SK-N-SH treated with all-trans-retinoic acid at 6 μM for 48 hours (cell line): ENCODE data around the gene DOCK1.

ENCODE experiments used
- ATAC-seq: fragments of 200-7000 bp; cut with Tn5 transposase; 3 replicates; pipeline ENCODE4 v1.9.1; 2020; ENCODE audit warnings: mild to moderate bottlenecking, moderate library complexity
- BACH2 ChIP-seq: fragments of 250-450 bp; sonication (Bioruptor Pico); IDR thresholded peaks from 2 replicates; pipeline ENCODE4 v1.9.0; 2021; ENCODE audit warnings: mild to moderate bottlenecking, borderline replicate concordance
- CREB5 ChIP-seq: fragments of 250-450 bp; sonication (Bioruptor Pico); IDR thresholded peaks from 2 replicates; pipeline ENCODE4 v1.5.1; 2020; ENCODE audit warnings: low read depth, mild to moderate bottlenecking, moderate library complexity
- CSRNP3 ChIP-seq: fragments of 250-450 bp; sonication (Bioruptor Pico); IDR thresholded peaks from 2 replicates; pipeline ENCODE4 v1.5.1; 2021; ENCODE audit warnings: mild to moderate bottlenecking, moderate library complexity
- ESRRG ChIP-seq: fragments of 250-450 bp; sonication (Bioruptor Pico); IDR thresholded peaks from 2 replicates; pipeline ENCODE4 v1.6.1; 2021; ENCODE audit warnings: mild to moderate bottlenecking
- GLIS3 ChIP-seq: fragments of 250-450 bp; sonication (Bioruptor Pico); IDR thresholded peaks from 2 replicates; pipeline ENCODE4 v1.5.0; 2020; ENCODE audit warnings: mild to moderate bottlenecking, moderate library complexity
- ISL1 ChIP-seq: fragments of 250-450 bp; sonication (Bioruptor Pico); IDR thresholded peaks from 2 replicates; pipeline ENCODE4 v2.1.2; 2022; ENCODE audit warnings: mild to moderate bottlenecking, moderate library complexity
- OSR1 ChIP-seq: fragments of 250-450 bp; sonication (Bioruptor Pico); IDR thresholded peaks from 2 replicates; pipeline ENCODE4 v1.8.0; 2022; ENCODE audit warnings: moderate library complexity, mild to moderate bottlenecking, inconsistent platforms
- PATZ1 ChIP-seq: fragments of 250-450 bp; sonication (Bioruptor Pico); IDR thresholded peaks from 2 replicates; pipeline ENCODE4 v1.8.0; 2020; ENCODE audit warnings: mild to moderate bottlenecking, moderate library complexity, borderline replicate concordance
- POU6F1 ChIP-seq: fragments of 250-450 bp; sonication (Bioruptor Pico); IDR thresholded peaks from 2 replicates; pipeline ENCODE4 v1.8.0; 2021; ENCODE audit warnings: low read depth, mild to moderate bottlenecking, moderate library complexity, borderline replicate concordance
- PPARA ChIP-seq: fragments of 250-450 bp; sonication (Bioruptor Pico); IDR thresholded peaks from 2 replicates; pipeline ENCODE4 v1.5.0; 2020; ENCODE audit warnings: mild to moderate bottlenecking, borderline replicate concordance
- RARB ChIP-seq: fragments of 250-450 bp; sonication (Bioruptor Pico); IDR thresholded peaks from 2 replicates; pipeline ENCODE4 v1.8.0; 2021; ENCODE audit warnings: mild to moderate bottlenecking, moderate library complexity
- SNAI2 ChIP-seq: fragments of 250-450 bp; sonication (Bioruptor Pico); IDR thresholded peaks from 2 replicates; pipeline ENCODE4 v1.5.0; 2020; ENCODE audit warnings: mild to moderate bottlenecking, moderate library complexity
- TSHZ2 ChIP-seq: fragments of 250-450 bp; sonication (Bioruptor Pico); IDR thresholded peaks from 2 replicates; pipeline ENCODE4 v1.5.0; 2020; ENCODE audit warnings: mild to moderate bottlenecking, moderate library complexity
- ZC3H10 ChIP-seq: fragments of 250-450 bp; sonication (Bioruptor Pico); IDR thresholded peaks from 2 replicates; pipeline ENCODE4 v1.5.1; 2021; ENCODE audit warnings: mild to moderate bottlenecking, moderate library complexity
- ZFP3 ChIP-seq: fragments of 250-450 bp; sonication (Bioruptor Pico); IDR thresholded peaks from 2 replicates; pipeline ENCODE4 v1.5.0; 2020; ENCODE audit warnings: mild to moderate bottlenecking, moderate library complexity
- ZNF565 ChIP-seq: fragments of 450-650 bp; formaldehyde crosslinking; conservative IDR thresholded peaks from 2 replicates; pipeline ENCODE4 v1.5.0; 2020; ENCODE audit warnings: low read depth, mild to moderate bottlenecking, moderate library complexity
- ZNF70 ChIP-seq: fragments of 450-650 bp; formaldehyde crosslinking; IDR thresholded peaks from 2 replicates; pipeline ENCODE4 v1.5.0; 2020; ENCODE audit warnings: mild to moderate bottlenecking, moderate library complexity
- ZNF8 ChIP-seq: fragments of 450-650 bp; formaldehyde crosslinking; IDR thresholded peaks from 2 replicates; pipeline ENCODE4 v1.5.0; 2020; ENCODE audit warnings: mild to moderate bottlenecking, moderate library complexity

The DOCK1 gene

GRCh38 chr10:127384532-127384931, 479.3 kb downstream of the DOCK1 start:
- ATAC-seq, result no peak

GRCh38 chr10:127385066-127385465, 479.8 kb downstream of the DOCK1 start:
- no peak for ATAC-seq
- TF ChIP-seq ZC3H10 (CRISPR knock-in tag) (no peak), PATZ1 (CRISPR knock-in tag) (no peak), BACH2 (CRISPR knock-in tag) (no peak), PPARA (no peak), TSHZ2 (CRISPR knock-in tag) (no peak), ESRRG (CRISPR knock-in tag) (no peak), RARB (CRISPR knock-in tag) (no peak), SNAI2 (CRISPR knock-in tag) (no peak), CREB5 (CRISPR knock-in tag) (no peak), ZNF8 (CRISPR knock-in tag) (no peak), ISL1 (no peak), ZFP3 (no peak), POU6F1 (CRISPR knock-in tag) (no peak), ZNF70 (CRISPR knock-in tag) (no peak)

More at GRCh38 chr10:127384532-127384931, 479.3 kb downstream of the DOCK1 start:
- TF ChIP-seq ZC3H10 (CRISPR knock-in tag), result no peak
- TF ChIP-seq RARB (CRISPR knock-in tag), result no peak
- no peak for TF ChIP-seq BACH2 (CRISPR knock-in tag)
- no peak for TF ChIP-seq PPARA
- no peak for TF ChIP-seq GLIS3 (CRISPR knock-in tag)
- TF ChIP-seq OSR1 (CRISPR knock-in tag), result no peak
- TF ChIP-seq ZNF565 (CRISPR knock-in tag), result no peak
- no peak for TF ChIP-seq POU6F1 (CRISPR knock-in tag)
- TF ChIP-seq CREB5 (CRISPR knock-in tag), result no peak
- TF ChIP-seq CSRNP3 (CRISPR knock-in tag), result no peak
